Fibroblast of skin of right biceps (primary cell): ENCODE measurements around the gene COL28A1.

Experiments used
- DNase-seq: peaks from one replicate; pipeline ENCODE4 v3.0.0-alpha.2; 2013

Gene COL28A1

DNA sequence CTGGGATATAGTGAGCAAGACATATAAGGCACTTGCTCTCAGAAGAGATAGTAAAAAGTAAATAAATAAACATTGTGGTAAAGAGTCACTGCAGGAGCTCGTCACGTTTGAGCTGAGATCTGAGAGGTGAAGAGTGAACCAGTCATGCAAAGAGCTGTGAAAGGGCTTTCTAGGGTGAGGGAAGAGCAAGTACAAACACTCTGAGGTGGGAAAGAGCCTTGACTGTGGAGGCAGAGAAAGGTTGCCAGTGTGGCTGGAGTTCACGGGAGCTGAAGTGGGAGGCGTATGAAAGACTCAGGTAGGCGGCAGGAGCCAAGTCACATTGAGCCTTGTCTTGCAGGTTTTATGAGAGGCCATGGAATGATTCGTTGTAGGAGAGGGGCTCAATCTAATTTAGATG lies 212.3 kb downstream of the COL28A1 start:
- no peak for DNase-seq

DNA sequence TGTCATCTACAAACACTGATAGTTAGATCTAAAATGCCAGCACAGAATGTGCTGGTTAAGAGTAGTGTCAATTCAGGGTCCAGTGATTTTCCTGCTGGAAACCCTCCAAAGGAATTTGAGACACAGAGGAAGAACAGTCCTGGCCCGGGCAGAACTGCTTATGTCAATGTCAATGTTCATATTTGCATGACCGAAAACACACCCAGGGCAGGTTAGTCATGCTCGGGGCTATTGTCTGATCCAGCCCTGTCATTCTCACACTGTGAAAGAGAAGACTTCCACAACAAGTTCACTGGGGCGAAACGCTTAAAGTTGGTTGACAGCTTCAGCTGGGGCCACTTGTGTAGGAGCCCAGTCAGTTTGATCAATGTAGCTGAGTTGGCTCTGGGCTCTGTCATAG lies 214.0 kb downstream of the COL28A1 start:
- no peak for DNase-seq

DNA sequence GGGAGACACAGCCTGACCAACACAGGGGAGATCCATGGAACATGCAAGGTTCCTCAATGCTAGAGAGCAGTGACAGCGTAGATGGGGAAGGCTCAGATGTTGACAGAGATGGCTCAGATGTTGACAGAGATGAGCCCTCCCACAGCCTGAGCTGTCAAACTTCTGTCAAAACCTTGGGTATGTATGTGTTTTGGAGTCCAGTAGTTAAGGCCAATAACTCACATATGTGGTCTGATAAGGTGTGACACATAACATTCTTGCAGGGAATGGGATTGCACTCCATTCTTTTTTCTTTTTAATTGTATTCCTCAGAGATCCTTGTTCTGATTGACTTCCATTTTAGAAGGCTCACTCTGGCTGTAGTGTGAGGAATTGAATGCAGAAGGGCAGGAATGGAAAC lies 217.1 kb downstream of the COL28A1 start:
- DNase-seq = no peak

DNA sequence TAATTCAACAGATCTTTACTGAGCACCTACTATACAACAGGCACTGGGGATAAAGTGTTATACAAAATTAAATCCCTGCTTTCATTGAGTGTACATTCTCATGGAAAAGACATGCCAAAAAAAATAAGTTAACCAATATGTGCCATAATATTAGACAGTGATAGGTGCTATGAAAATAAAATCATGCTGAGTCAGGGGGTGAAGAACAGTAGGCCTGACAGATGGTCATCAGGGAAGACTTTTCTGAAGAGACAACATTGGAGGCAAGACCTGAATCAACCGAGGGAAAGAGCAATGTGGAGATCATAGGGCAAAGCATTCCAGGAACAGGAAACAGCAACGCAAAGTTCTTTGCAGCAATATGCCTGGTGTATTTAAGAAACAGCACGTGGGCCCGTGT lies 217.8 kb downstream of the COL28A1 start:
- DNase-seq = no peak

DNA sequence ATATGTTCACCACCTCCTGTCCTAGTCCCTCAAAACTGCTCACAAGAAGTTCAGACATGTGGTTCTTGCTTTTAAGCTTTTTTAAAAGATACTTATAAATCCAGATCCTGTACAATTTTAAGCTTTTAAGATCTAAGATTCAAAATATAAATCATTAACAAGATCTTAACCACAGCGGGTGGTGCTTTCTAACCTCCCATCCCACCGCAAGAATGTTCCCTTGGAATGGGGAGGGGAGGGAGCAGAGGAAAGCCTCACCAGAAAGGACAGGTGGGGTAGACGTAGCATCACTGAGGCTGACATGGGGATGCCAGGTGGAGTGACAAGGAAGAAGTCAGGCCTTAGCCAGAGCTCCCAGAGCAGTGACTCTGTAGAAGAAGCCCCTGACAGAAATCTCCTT lies 219.8 kb downstream of the COL28A1 start:
- DNase-seq = no peak

DNA sequence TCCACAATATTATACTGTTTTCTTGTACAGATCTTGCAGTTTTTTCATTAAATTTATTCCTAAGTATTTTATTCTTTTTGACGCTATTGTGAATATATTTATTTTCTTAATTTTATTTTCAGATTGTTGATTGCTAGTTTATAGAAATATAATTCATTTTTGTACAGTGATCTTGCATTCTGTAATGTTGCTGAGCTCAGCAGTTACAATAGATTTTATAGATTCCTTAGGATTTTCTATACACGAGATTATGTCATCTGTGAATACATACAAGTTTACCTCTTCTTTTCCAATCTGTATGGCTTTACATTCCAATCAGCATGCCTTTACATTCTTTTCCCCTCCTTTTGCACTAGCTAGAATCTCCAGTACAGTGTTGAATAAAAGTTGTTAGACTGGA lies 223.3 kb downstream of the COL28A1 start:
- no peak for DNase-seq

DNA sequence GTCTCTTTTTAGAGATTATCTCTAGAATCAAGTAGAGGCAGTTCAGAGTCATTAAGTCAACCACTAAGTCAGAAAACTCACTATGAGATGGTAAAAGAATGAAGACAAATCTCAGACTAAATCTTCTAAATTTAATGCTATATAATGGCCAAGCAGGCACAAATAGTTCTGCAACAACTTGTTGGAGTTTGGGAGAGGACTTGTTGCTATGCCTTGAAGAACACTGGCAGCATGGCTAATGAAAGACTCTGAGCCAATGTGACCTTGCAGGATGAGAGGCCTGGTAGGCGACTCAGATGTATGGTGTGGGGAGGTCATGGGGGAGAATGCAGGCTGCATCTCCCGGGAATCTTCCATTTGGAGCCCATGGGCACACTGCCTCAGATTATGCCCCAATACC lies 224.7 kb downstream of the COL28A1 start:
- no peak for DNase-seq

DNA sequence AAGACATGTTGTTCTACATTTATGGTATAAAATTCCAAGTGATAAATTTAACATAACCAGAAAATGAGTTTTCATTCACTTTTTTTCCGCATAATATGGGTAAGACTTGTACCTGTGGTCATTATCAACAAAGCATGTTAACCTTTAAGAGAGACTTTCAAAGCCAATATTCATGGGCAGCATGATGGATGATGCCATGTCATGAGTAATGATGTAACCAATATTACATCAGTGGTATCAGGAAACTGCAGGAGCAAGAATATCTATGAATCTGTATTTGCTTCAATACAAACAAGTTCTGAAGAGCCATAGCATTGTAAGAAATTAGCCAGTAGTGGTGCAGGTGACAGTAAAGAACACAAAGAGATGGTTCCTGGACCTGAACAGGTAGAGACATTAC lies 226.5 kb downstream of the COL28A1 start:
- no peak for DNase-seq
